ENCODE results near the gene ZNF284. TPM values are rescaled to one million over a fixed set of nuclear protein-coding genes. Genes with fewer than 3 reads are reported as not detected.

ZNF284 gene
- total RNA-seq = 1 to 10 TPM in 1 of 4 donors, under 1 TPM in 3; 0.38 to 1.3 (median 0.63) TPM

GRCh38 chr19:44071824-44072542, at the start of gene ZNF284:
Gene ZNF284 (plus strand): TSS chr19:44072159. CDS start chr19:44076390, 4,231 bp downstream.
- H3K4me1 ChIP-seq = peaks cover 10 to 13% of the 10 kb centered on the region in 2 donors
- peak within 1 kb of the TSS; percentile 60 to 83 (median 77) for H3K4me3 ChIP-seq
- H3K36me3 ChIP-seq = peaks cover under 1 to 25% of the 10 kb centered on the region in 2 donors
- intact Hi-C loops (cut with DNase I; ENCODE audit: low total_unique reads) = loop anchor here (1.0 to 5.0 kb wide), 9 partner anchors 20 to 232 kb away; partner anchors contain the start of genes ZNF155, ZNF223, ZNF224 and ZNF225
- peak; percentile 82 to 87 for DNase-seq
- TF ChIP-seq POLR2A (IDR thresholded peaks at IDR 0.05) = peak in 1 of 2 donors; percentile 20
- no peak for TF ChIP-seq CTCF (IDR thresholded peaks at IDR 0.05 in 4 of 5, conservative IDR thresholded peaks at IDR 0.05 in 1 of 5)
- H3K27me3 ChIP-seq = no peaks in the 10 kb centered on the region
- H3K9me3 ChIP-seq = peaks cover 4 to 12% (median 4%) of the 10 kb centered on the region in 3 donors
- peak within 1 kb of the TSS; percentile 56 to 79 (median 59) for H3K27ac ChIP-seq
- ATAC-seq = peak; percentile 100
- in situ Hi-C loops (cut with MboI; ENCODE audit: low sequenced_read_pairs in 4 of 4) = no loop called here

- in situ Hi-C loops (cut with MboI; ENCODE audit: low sequenced_read_pairs in 4 of 4) = no loop called here
- no peak for TF ChIP-seq POLR2A (IDR thresholded peaks at IDR 0.05)
- TF ChIP-seq CTCF (IDR thresholded peaks at IDR 0.05 in 4 of 5, conservative IDR thresholded peaks at IDR 0.05 in 1 of 5) = no peak
- Histone ChIP-seq H3K9me3 (peaks cover 0 to 16% (median 2%) of the 10 kb centered on the region in 3 donors), H3K27me3 (no peaks in the 10 kb centered on the region), H3K27ac (peak overlapping the region; percentile 58 to 71 (median 63)), H3K4me3 (peak overlapping the region; percentile 62 to 86 (median 78)), H3K36me3 (peaks cover 10 to 37% of the 10 kb centered on the region in 2 donors), H3K4me1 (no peaks in the 10 kb centered on the region)
- ATAC-seq (no peak), DNase-seq (no peak)
- intact Hi-C loops (cut with DNase I; ENCODE audit: low total_unique reads) = loop anchor here (1.0 kb wide), 3 partner anchors 23 to 41 kb away; partner anchors contain the start of genes ZNF155 and ZNF230
Observed at GRCh38 chr19:44024900-44025216, 47.1 kb upstream of the ZNF284 start.

- H3K27me3 ChIP-seq = no peaks in the 10 kb centered on the region
- intact Hi-C loops (cut with DNase I; ENCODE audit: low total_unique reads) = loop anchor here (1.0 kb wide), 3 partner anchors 23 to 41 kb away; partner anchors contain the start of genes ZNF155 and ZNF230
- peak within 1 kb of the TSS; percentile 58 to 71 (median 63) for H3K27ac ChIP-seq
- no peaks in the 10 kb centered on the region for H3K4me1 ChIP-seq
- H3K9me3 ChIP-seq = peaks cover 0 to 21% (median 2%) of the 10 kb centered on the region in 3 donors
- TF ChIP-seq CTCF (IDR thresholded peaks at IDR 0.05 in 4 of 5, conservative IDR thresholded peaks at IDR 0.05 in 1 of 5) (no peak), POLR2A (IDR thresholded peaks at IDR 0.05) (no peak)
- DNase-seq = peak; percentile 63 to 67
- peaks cover 10 to 42% of the 10 kb centered on the region in 2 donors for H3K36me3 ChIP-seq
- peak within 1 kb of the TSS; percentile 62 to 86 (median 78) for H3K4me3 ChIP-seq
- in situ Hi-C loops (cut with MboI; ENCODE audit: low sequenced_read_pairs in 4 of 4) = no loop called here
- ATAC-seq = peak; percentile 91 to 96
Observed at GRCh38 chr19:44025217-44025936, 46.6 kb upstream of the ZNF284 start, which contains the start of gene ZNF222. Gene ZNF222 (plus strand): TSS chr19:44025379. CDS start chr19:44025437, 58 bp downstream.

GRCh38 chr19:44026622-44027021, 45.3 kb upstream of the ZNF284 start:
- DNase-seq (no peak), ATAC-seq (no peak)
- intact Hi-C loops (cut with DNase I; ENCODE audit: low total_unique reads) (no loop called here), in situ Hi-C loops (cut with MboI; ENCODE audit: low sequenced_read_pairs in 4 of 4) (no loop called here)
- no peak overlapping the region for H3K4me3 ChIP-seq
- no peak overlapping the region for H3K27ac ChIP-seq
- H3K27me3 ChIP-seq = no peaks in the 10 kb centered on the region
- H3K4me1 ChIP-seq = no peaks in the 10 kb centered on the region
- no peak for TF ChIP-seq CTCF (IDR thresholded peaks at IDR 0.05 in 4 of 5, conservative IDR thresholded peaks at IDR 0.05 in 1 of 5)
- no peak for TF ChIP-seq POLR2A (IDR thresholded peaks at IDR 0.05)
- H3K36me3 ChIP-seq = peaks cover 14 to 55% of the 10 kb centered on the region in 2 donors
- H3K9me3 ChIP-seq = peaks cover 0 to 33% (median 6%) of the 10 kb centered on the region in 3 donors

All from gastrocnemius medialis (tissue), 4 donors.